Testis (tissue), 2 donors: Measurements from ENCODE around the gene HPSE.

Experiments
- POLR2A ChIP-seq: fragments of 450-650 bp; IDR thresholded peaks from one replicate; pipeline ENCODE4 v1.6.1; 2017; ENCODE audit warnings: antibody characterized with exemption, mild to moderate bottlenecking, moderate library complexity
- TF ChIP-seq, protein P1 (sequence below), 3 experiments: fragments of 450-650 bp in 2 of 3; fragments of 200-600 bp in 1 of 3; sonication (generic) in 1 of 3; IDR thresholded peaks; one replicate each; pipeline ENCODE4 v1.5.1; 2016 to 2019; ENCODE audit warnings: antibody characterized with exemption in 3 of 3, mild to moderate bottlenecking in 2 of 3, moderate library complexity in 1 of 3

DNA sequence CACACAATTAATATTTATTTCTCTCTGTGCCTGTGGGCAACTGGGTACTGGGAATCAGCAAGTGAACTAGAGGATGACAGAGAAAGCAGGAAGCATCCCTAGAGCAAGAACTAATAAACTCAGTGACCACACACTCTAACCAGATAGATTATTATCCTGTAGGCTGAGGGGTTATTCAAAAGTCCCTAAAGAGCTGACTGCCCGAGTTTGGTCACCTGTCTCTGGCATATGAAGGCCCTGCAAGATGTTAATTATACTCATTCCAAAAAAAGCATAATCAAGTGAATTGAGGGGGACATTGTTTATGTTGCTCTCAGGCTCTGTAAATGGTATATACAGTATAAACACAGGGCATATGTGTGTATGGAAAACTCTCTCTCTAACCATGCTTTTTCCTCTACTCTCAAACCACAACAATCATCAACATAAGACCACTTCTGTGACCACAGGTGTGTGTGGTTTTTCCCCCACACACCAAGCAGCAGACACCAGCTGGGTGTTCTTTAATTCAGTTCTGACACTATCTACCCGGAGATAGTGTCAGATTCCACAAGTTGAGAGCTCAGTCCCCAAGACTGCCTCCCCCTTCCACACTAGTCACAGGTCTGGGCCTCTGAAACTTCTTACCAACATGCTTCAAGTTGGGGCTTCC is 6.2 kb upstream of the HPSE start:
- TF ChIP-seq POLR2A, result no peak
- TF ChIP-seq, protein P1, sequence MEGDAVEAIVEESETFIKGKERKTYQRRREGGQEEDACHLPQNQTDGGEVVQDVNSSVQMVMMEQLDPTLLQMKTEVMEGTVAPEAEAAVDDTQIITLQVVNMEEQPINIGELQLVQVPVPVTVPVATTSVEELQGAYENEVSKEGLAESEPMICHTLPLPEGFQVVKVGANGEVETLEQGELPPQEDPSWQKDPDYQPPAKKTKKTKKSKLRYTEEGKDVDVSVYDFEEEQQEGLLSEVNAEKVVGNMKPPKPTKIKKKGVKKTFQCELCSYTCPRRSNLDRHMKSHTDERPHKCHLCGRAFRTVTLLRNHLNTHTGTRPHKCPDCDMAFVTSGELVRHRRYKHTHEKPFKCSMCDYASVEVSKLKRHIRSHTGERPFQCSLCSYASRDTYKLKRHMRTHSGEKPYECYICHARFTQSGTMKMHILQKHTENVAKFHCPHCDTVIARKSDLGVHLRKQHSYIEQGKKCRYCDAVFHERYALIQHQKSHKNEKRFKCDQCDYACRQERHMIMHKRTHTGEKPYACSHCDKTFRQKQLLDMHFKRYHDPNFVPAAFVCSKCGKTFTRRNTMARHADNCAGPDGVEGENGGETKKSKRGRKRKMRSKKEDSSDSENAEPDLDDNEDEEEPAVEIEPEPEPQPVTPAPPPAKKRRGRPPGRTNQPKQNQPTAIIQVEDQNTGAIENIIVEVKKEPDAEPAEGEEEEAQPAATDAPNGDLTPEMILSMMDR (IDR thresholded peaks at IDR 0.05), result no peak
